Endodermal cell (in vitro differentiated cells): ENCODE results near the gene PRRT1B. TPM values are rescaled to one million over a fixed set of nuclear protein-coding genes. Genes with fewer than 3 reads are reported as not detected.

Experiments
- DNase-seq: peaks from one replicate; pipeline ENCODE4 v3.0.0-alpha.2; 2017
- H3K27ac ChIP-seq: 2 replicates; pipeline ENCODE4 v1.5.1; 2013; ENCODE audit warnings: mild to moderate bottlenecking, low read depth, low read length, moderate library complexity
- H3K27me3 ChIP-seq: 2 replicates; pipeline ENCODE4 v1.6.1; 2013; ENCODE audit warnings: mild to moderate bottlenecking, low read length, moderate library complexity; ENCODE audit not compliant: insufficient read depth, control insufficient read depth, poor library complexity, severe bottlenecking
- H3K36me3 ChIP-seq: 2 replicates; pipeline ENCODE4 v1.7.0; 2013; ENCODE audit warnings: mild to moderate bottlenecking, low read length, moderate library complexity; ENCODE audit not compliant: control insufficient read depth, insufficient read depth
- H3K4me1 ChIP-seq: one replicate; pipeline ENCODE4 v1.7.0; 2013; ENCODE audit warnings: low read length; ENCODE audit not compliant: control insufficient read depth, insufficient read depth
- H3K4me3 ChIP-seq: 2 replicates; pipeline ENCODE4 v1.5.1; 2013; ENCODE audit warnings: mild to moderate bottlenecking, low read length, moderate library complexity
- H3K9ac ChIP-seq: 2 replicates; pipeline ENCODE4 v1.6.1; 2013; ENCODE audit warnings: mild to moderate bottlenecking, low read length, moderate library complexity; ENCODE audit not compliant: poor library complexity, severe bottlenecking; ENCODE audit errors: extremely low read depth
- H3K9me3 ChIP-seq: 2 replicates; pipeline ENCODE4 v1.6.1; 2013; ENCODE audit warnings: mild to moderate bottlenecking, low read length, moderate library complexity; ENCODE audit not compliant: control insufficient read depth
- H3K27ac Mint-ChIP-seq: 2 replicates; pipeline ENCODE4 v1.8.0; 2020; ENCODE audit warnings: mixed read lengths
- H3K27me3 Mint-ChIP-seq: 2 replicates; pipeline ENCODE4 v1.8.0; 2021; ENCODE audit warnings: mild to moderate bottlenecking, mixed read lengths; ENCODE audit not compliant: insufficient read depth
- H3K36me3 Mint-ChIP-seq: 2 replicates; pipeline ENCODE4 v1.8.0; 2020; ENCODE audit warnings: low read depth, mixed read lengths
- H3K4me1 Mint-ChIP-seq: 2 replicates; pipeline ENCODE4 v1.8.0; 2020; ENCODE audit warnings: mixed read lengths
- H3K4me3 Mint-ChIP-seq: 2 replicates; pipeline ENCODE4 v1.8.0; 2020; ENCODE audit warnings: mild to moderate bottlenecking, moderate library complexity, mixed read lengths
- H3K9me3 Mint-ChIP-seq: 2 replicates; pipeline ENCODE4 v1.8.0; 2020; ENCODE audit warnings: mild to moderate bottlenecking, mixed read lengths
- WGBS, 2 experiments: methylation state at CpG; one replicate each; pipeline versions ENCODE4 v1.1.5 to v1.1.7; 2013; ENCODE audit warnings: missing lambda C conversion rate in 2 of 2, mixed read lengths in 1 of 2; ENCODE audit not compliant: insufficient coverage in 1 of 2, insufficient read length in 1 of 2; 5-methylcytosine and 5-hydroxymethylcytosine counted together
- total RNA-seq, 2 donors: library from RNA; stranded (reverse); fragmentation: NEBNext Ultra II Directional in 1 of 2; extraction: Animal tissue kit (Norgen Biotek cat#: 25700) in 1 of 2; gene quantifications; 2 replicates in 1 of 2; 3 replicates in 1 of 2; pipeline ENCODE4 v1.2.1, GENCODE V29; 2021
- TF ChIP-seq, protein P1 (sequence below): fragments of 200-600 bp; sonication (generic); conservative IDR thresholded peaks from 2 replicates; pipeline ENCODE4 v1.5.0; 2021; ENCODE audit warnings: antibody characterized with exemption, mild to moderate bottlenecking

PRRT1B gene
- total RNA-seq, 2 donors from 2014 or later: 42.9 to 71.4 TPM

- Histone ChIP-seq H3K9me3 (peaks cover 16% of the 10 kb centered on the region), H3K4me3 (no peak overlapping the region), H3K4me1 (no peaks in the 10 kb centered on the region), H3K36me3 (no peaks in the 10 kb centered on the region), H3K27me3 (peaks cover 21% of the 10 kb centered on the region), H3K27ac (no peak overlapping the region), H3K9ac (no peak overlapping the region)
- Mint-ChIP-seq H3K27me3 (peaks cover 45% of the 10 kb centered on the region), H3K36me3 (peaks cover 84% of the 10 kb centered on the region), H3K27ac (no peak overlapping the region), H3K9me3 (peaks cover 54% of the 10 kb centered on the region), H3K4me1 (peaks cover 43% of the 10 kb centered on the region), H3K4me3 (no peak overlapping the region)
- no peak for DNase-seq
- TF ChIP-seq, protein P1, sequence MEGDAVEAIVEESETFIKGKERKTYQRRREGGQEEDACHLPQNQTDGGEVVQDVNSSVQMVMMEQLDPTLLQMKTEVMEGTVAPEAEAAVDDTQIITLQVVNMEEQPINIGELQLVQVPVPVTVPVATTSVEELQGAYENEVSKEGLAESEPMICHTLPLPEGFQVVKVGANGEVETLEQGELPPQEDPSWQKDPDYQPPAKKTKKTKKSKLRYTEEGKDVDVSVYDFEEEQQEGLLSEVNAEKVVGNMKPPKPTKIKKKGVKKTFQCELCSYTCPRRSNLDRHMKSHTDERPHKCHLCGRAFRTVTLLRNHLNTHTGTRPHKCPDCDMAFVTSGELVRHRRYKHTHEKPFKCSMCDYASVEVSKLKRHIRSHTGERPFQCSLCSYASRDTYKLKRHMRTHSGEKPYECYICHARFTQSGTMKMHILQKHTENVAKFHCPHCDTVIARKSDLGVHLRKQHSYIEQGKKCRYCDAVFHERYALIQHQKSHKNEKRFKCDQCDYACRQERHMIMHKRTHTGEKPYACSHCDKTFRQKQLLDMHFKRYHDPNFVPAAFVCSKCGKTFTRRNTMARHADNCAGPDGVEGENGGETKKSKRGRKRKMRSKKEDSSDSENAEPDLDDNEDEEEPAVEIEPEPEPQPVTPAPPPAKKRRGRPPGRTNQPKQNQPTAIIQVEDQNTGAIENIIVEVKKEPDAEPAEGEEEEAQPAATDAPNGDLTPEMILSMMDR: no peak
- 73 to 95% methylated on average over 3 to 6 of the region's 6 CpGs for WGBS, 2 experiments
Observed at GRCh38 chr9:131552030-131552429, 6.7 kb downstream of the PRRT1B start.

DNA sequence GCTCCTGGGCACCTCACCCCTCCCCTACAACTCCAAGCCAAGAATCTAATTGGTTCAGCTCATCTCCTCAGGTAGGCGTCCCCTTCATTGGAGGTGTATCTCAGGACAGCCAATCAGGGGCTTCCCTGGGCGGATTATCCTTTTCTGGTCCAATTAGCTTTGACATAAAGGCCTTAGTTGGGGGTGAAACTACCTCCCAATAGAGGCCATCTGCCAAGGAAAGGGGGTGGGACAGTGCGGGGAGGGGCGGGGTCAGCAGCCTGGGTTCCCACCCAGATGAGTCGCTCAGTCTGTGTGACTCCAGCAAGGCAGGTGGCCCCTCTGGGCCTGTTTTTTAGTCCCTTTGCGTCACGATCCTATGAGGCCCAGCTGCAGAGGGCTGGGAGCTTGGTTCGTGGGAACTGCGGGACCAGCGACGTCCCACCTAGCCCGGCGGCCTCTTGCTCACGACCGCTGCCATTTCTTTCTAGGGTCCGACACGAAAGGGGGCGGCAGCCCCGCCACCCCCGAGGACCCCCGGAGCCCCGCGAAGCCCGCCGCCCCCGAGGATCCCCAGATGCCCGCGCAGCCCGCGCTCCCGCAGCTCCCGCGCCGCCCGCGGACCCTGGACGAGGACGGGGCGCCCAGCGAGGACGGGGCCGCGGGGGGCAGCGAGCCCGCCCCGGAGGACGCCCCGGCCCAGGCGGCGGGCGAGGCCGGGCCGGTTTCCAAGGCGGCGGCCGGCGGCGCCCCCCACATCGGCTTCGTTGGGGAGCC is 8.9 kb downstream of the PRRT1B start:
- Histone ChIP-seq H3K36me3 (no peaks in the 10 kb centered on the region), H3K4me3 (no peak overlapping the region), H3K27me3 (peaks cover 21% of the 10 kb centered on the region), H3K9ac (no peak overlapping the region), H3K4me1 (no peaks in the 10 kb centered on the region), H3K9me3 (peaks cover 6% of the 10 kb centered on the region), H3K27ac (no peak overlapping the region)
- TF ChIP-seq, protein P1: no peak
- H3K27me3 Mint-ChIP-seq: peaks cover 38% of the 10 kb centered on the region
- H3K9me3 Mint-ChIP-seq: peaks cover 32% of the 10 kb centered on the region
- peaks cover 22% of the 10 kb centered on the region for H3K4me1 Mint-ChIP-seq
- 37 to 66% methylated on average over 13 to 60 of the region's 60 CpGs for WGBS, 2 experiments
- peak; percentile 83 for DNase-seq
- H3K36me3 Mint-ChIP-seq: peaks cover 81% of the 10 kb centered on the region
- H3K27ac Mint-ChIP-seq: no peak overlapping the region
- H3K4me3 Mint-ChIP-seq: peak overlapping the region; percentile 46

- H3K27ac ChIP-seq: no peak overlapping the region
- Mint-ChIP-seq H3K27me3 (peaks cover 38% of the 10 kb centered on the region), H3K27ac (no peak overlapping the region), H3K9me3 (peaks cover 30% of the 10 kb centered on the region), H3K4me1 (peaks cover 16% of the 10 kb centered on the region), H3K36me3 (peaks cover 81% of the 10 kb centered on the region), H3K4me3 (peak overlapping the region; percentile 46)
- H3K4me1 ChIP-seq: no peaks in the 10 kb centered on the region
- no peak overlapping the region for H3K4me3 ChIP-seq
- peaks cover 21% of the 10 kb centered on the region for H3K27me3 ChIP-seq
- 33 to 60% methylated on average over 14 to 51 of the region's 54 CpGs for WGBS, 2 experiments
- no peaks in the 10 kb centered on the region for H3K36me3 ChIP-seq
- H3K9ac ChIP-seq: no peak overlapping the region
- TF ChIP-seq, protein P1: no peak
- peaks cover 11% of the 10 kb centered on the region for H3K9me3 ChIP-seq
- peak; percentile 67 for DNase-seq
Observed at GRCh38 chr9:131554843-131555351, 9.6 kb downstream of the PRRT1B start.
